Lower lobe of right lung (tissue), 2 donors: Measurements from ENCODE around the gene RBM38. TPM values are rescaled to one million over a fixed set of nuclear protein-coding genes. Genes with fewer than 3 reads are reported as not detected.
A peak's percentile ranks its signal among the peaks of the same experiment; 100 is the strongest.

Source experiments
- ATAC-seq, 2 donors: fragments of 200-7000 bp; cut with Tn5 transposase; one replicate each; pipeline ENCODE4 v1.9.1; 2020 to 2022; ENCODE audit warnings: mild to moderate bottlenecking in 2 of 2, moderate library complexity in 2 of 2
- DNase-seq: peaks from one replicate; pipeline ENCODE4 v3.0.0-alpha.2; 2020
- H3K27ac ChIP-seq: fragments of 200-600 bp; one replicate; pipeline ENCODE4 v1.8.0; 2022
- H3K27me3 ChIP-seq: fragments of 200-600 bp; one replicate; pipeline ENCODE4 v1.8.0; 2022; ENCODE audit warnings: low read depth
- H3K36me3 ChIP-seq: fragments of 200-600 bp; one replicate; pipeline ENCODE4 v1.8.0; 2022; ENCODE audit warnings: mild to moderate bottlenecking
- H3K4me1 ChIP-seq: fragments of 200-600 bp; one replicate; pipeline ENCODE4 v1.8.0; 2022
- H3K4me3 ChIP-seq: fragments of 200-600 bp; one replicate; pipeline ENCODE4 v1.8.0; 2022; ENCODE audit warnings: mild to moderate bottlenecking
- H3K9me3 ChIP-seq: fragments of 200-600 bp; one replicate; pipeline ENCODE4 v1.8.0; 2022
- CTCF ChIP-seq: fragments of 200-600 bp; IDR thresholded peaks from one replicate; pipeline ENCODE4 v1.8.0; 2022; ENCODE audit warnings: antibody characterized with exemption, mild to moderate bottlenecking
- intact Hi-C: fragments of 100-400 bp; cut with DNase I; formaldehyde crosslinking; loops from one replicate; pipeline ENCODE4 v1.11.0; 2022
- total RNA-seq: library from RNA; stranded (reverse); fragmentation: NEBNext Ultra II Directional; extraction: Animal tissue kit (Norgen Biotek cat#: 25700); gene quantifications from one replicate; pipeline ENCODE4 v1.2.1, GENCODE V29; 2021
- donor health status: DM: no; HTN: yes; CAD: no; lungs with severe emphysema.

Gene RBM38
- total RNA-seq, 1 donor from 2014 or later, result 15.5 TPM

- no peak for TF ChIP-seq CTCF
- Histone ChIP-seq H3K27me3 (no peaks in the 10 kb centered on the region), H3K4me1 (peaks cover 38% of the 10 kb centered on the region), H3K36me3 (no peaks in the 10 kb centered on the region), H3K4me3 (no peak overlapping the region), H3K9me3 (no peaks in the 10 kb centered on the region), H3K27ac (no peak overlapping the region)
- intact Hi-C loops, result no loop called here
- ATAC-seq, result no peak
- DNase-seq, result no peak
Measured at GRCh38 chr20:57432480-57432861, 41.3 kb downstream of the RBM38 start.

- H3K36me3 ChIP-seq, result no peaks in the 10 kb centered on the region
- ATAC-seq (peak; percentile 78 to 85), DNase-seq (peak; percentile 85)
- peaks cover 38% of the 10 kb centered on the region for H3K4me1 ChIP-seq
- H3K9me3 ChIP-seq, result no peaks in the 10 kb centered on the region
- TF ChIP-seq CTCF, result no peak
- H3K27ac ChIP-seq, result no peak overlapping the region
- H3K27me3 ChIP-seq, result no peaks in the 10 kb centered on the region
- no peak overlapping the region for H3K4me3 ChIP-seq
- intact Hi-C loops, result no loop called here
Measured at GRCh38 chr20:57432862-57433491, 41.8 kb downstream of the RBM38 start.

GRCh38 chr20:57433657-57434389, 42.6 kb downstream of the RBM38 start:
- intact Hi-C loops, result no loop called here

GRCh38 chr20:57434390-57434700, 43.1 kb downstream of the RBM38 start:
- DNase-seq, result no peak
- peaks cover 45% of the 10 kb centered on the region for H3K4me1 ChIP-seq
- no peak for TF ChIP-seq CTCF
- ATAC-seq, result no peak
- H3K27me3 ChIP-seq, result no peaks in the 10 kb centered on the region
- intact Hi-C loops, result no loop called here
- no peak overlapping the region for H3K27ac ChIP-seq
- no peaks in the 10 kb centered on the region for H3K36me3 ChIP-seq
- no peak overlapping the region for H3K4me3 ChIP-seq
- H3K9me3 ChIP-seq, result no peaks in the 10 kb centered on the region

More at GRCh38 chr20:57433657-57434389, 42.6 kb downstream of the RBM38 start:
- no peak for TF ChIP-seq CTCF
- H3K27me3 ChIP-seq, result no peaks in the 10 kb centered on the region
- no peaks in the 10 kb centered on the region for H3K9me3 ChIP-seq
- H3K4me3 ChIP-seq, result no peak overlapping the region
- ATAC-seq, result peak in 1 of 2 donors; percentile 5
- no peak for DNase-seq
- no peaks in the 10 kb centered on the region for H3K36me3 ChIP-seq
- H3K4me1 ChIP-seq, result peaks cover 45% of the 10 kb centered on the region
- no peak overlapping the region for H3K27ac ChIP-seq

- no peak for DNase-seq
- no peak overlapping the region for H3K4me3 ChIP-seq
- H3K27ac ChIP-seq, result no peak overlapping the region
- H3K9me3 ChIP-seq, result no peaks in the 10 kb centered on the region
- no peaks in the 10 kb centered on the region for H3K27me3 ChIP-seq
- H3K36me3 ChIP-seq, result no peaks in the 10 kb centered on the region
- no peak for ATAC-seq
- TF ChIP-seq CTCF, result no peak
- peaks cover 50% of the 10 kb centered on the region for H3K4me1 ChIP-seq
- intact Hi-C loops, result no loop called here
Measured at GRCh38 chr20:57435105-57435497, 43.9 kb downstream of the RBM38 start.
